H9 (cell line): ENCODE results near the gene UGT2A3. TPM values are rescaled to one million over a fixed set of nuclear protein-coding genes. Genes with fewer than 3 reads are reported as not detected.

Source experiments
- DNase-seq: peaks from one replicate; pipeline ENCODE4 v3.0.0-alpha.2; 2017
- H2AFZ ChIP-seq: one replicate; pipeline ENCODE4 v1.6.1; 2013; ENCODE audit warnings: mild to moderate bottlenecking, low read length, control low read depth, moderate library complexity
- H2AK5ac ChIP-seq: 2 replicates; pipeline ENCODE4 v1.6.1; 2013; ENCODE audit warnings: low read length, control low read depth, mixed read lengths; ENCODE audit not compliant: insufficient read length
- H2BK120ac ChIP-seq: one replicate; pipeline ENCODE4 v1.6.1; 2013; ENCODE audit warnings: low read depth, mild to moderate bottlenecking, low read length, control low read depth, inconsistent platforms; ENCODE audit not compliant: poor library complexity, severe bottlenecking
- H2BK12ac ChIP-seq: 2 replicates; pipeline ENCODE4 v1.6.1; 2013; ENCODE audit warnings: low read length, control low read depth, mixed read lengths, low read depth; ENCODE audit not compliant: insufficient read length
- H2BK15ac ChIP-seq: 2 replicates; pipeline ENCODE4 v1.6.1; 2013; ENCODE audit warnings: low read depth, low read length, control low read depth
- H2BK20ac ChIP-seq: one replicate; pipeline ENCODE4 v1.6.1; 2013; ENCODE audit warnings: low read depth, mild to moderate bottlenecking, low read length, control low read depth, inconsistent platforms; ENCODE audit not compliant: poor library complexity, severe bottlenecking
- H2BK5ac ChIP-seq: 2 replicates; pipeline ENCODE4 v1.6.1; 2013; ENCODE audit warnings: low read length, control low read depth, mixed read lengths; ENCODE audit not compliant: insufficient read length
- H3K14ac ChIP-seq: 2 replicates; pipeline ENCODE4 v1.6.1; 2013; ENCODE audit warnings: low read length, control low read depth; ENCODE audit not compliant: insufficient read depth
- H3K18ac ChIP-seq: 2 replicates; pipeline ENCODE4 v1.6.1; 2013; ENCODE audit warnings: low read depth, mild to moderate bottlenecking, mixed read lengths, low read length, control low read depth; ENCODE audit not compliant: insufficient read length
- H3K23ac ChIP-seq: 2 replicates; pipeline ENCODE4 v1.6.1; 2013; ENCODE audit warnings: low read length, control low read depth, mixed read lengths, low read depth; ENCODE audit not compliant: insufficient read length
- H3K23me2 ChIP-seq: 2 replicates; pipeline ENCODE4 v1.6.1; 2013; ENCODE audit warnings: low read depth, mild to moderate bottlenecking, mixed read lengths, low read length, control low read depth; ENCODE audit not compliant: insufficient read length, poor library complexity, severe bottlenecking
- H3K27ac ChIP-seq: 2 replicates; pipeline ENCODE4 v1.5.1; 2013; ENCODE audit warnings: low read length, control low read depth, mixed read lengths, low read depth; ENCODE audit not compliant: insufficient read length
- H3K27me3 ChIP-seq: 2 replicates; pipeline ENCODE4 v1.6.1; 2013; ENCODE audit warnings: low read length, control low read depth, inconsistent platforms; ENCODE audit not compliant: insufficient read depth
- H3K4ac ChIP-seq: 2 replicates; pipeline ENCODE4 v1.6.1; 2013; ENCODE audit warnings: low read depth, mild to moderate bottlenecking, control low read depth, inconsistent platforms, low read length, moderate library complexity
- H3K4me1 ChIP-seq: 2 replicates; pipeline ENCODE4 v1.6.1; 2013; ENCODE audit warnings: low read length, control low read depth, inconsistent platforms; ENCODE audit not compliant: insufficient read depth
- H3K4me2 ChIP-seq: 2 replicates; pipeline ENCODE4 v1.6.1; 2013; ENCODE audit warnings: low read length, control low read depth, mixed read lengths; ENCODE audit not compliant: insufficient read length, insufficient read depth
- H3K56ac ChIP-seq: 2 replicates; pipeline ENCODE4 v1.6.1; 2013; ENCODE audit warnings: low read depth, mild to moderate bottlenecking, mixed read lengths, low read length, control low read depth; ENCODE audit not compliant: insufficient read length
- H3K79me1 ChIP-seq: 2 replicates; pipeline ENCODE4 v1.6.1; 2013; ENCODE audit warnings: low read depth, mild to moderate bottlenecking, moderate library complexity, low read length, control low read depth, inconsistent platforms; ENCODE audit not compliant: insufficient read depth, poor library complexity, severe bottlenecking
- H3K79me2 ChIP-seq: 2 replicates; pipeline ENCODE4 v1.6.1; 2013; ENCODE audit warnings: low read length, control low read depth, inconsistent platforms; ENCODE audit not compliant: insufficient read depth
- H3K9ac ChIP-seq: 2 replicates; pipeline ENCODE4 v1.6.1; 2013; ENCODE audit warnings: low read length, control low read depth, mixed read lengths; ENCODE audit not compliant: insufficient read length; ENCODE audit errors: extremely low read depth
- H3K9me3 ChIP-seq: one replicate; pipeline ENCODE4 v1.6.1; 2013; ENCODE audit warnings: low read depth, low read length, inconsistent platforms; ENCODE audit not compliant: control insufficient read depth
- H3T11ph ChIP-seq: one replicate; pipeline ENCODE4 v1.6.1; 2013; ENCODE audit warnings: mild to moderate bottlenecking, low read length, control low read depth, inconsistent platforms
- H4K20me1 ChIP-seq: one replicate; pipeline ENCODE4 v1.6.1; 2013; ENCODE audit not compliant: control insufficient read depth, insufficient read length, insufficient read depth
- H4K5ac ChIP-seq: 2 replicates; pipeline ENCODE4 v1.6.1; 2013; ENCODE audit warnings: low read depth, mild to moderate bottlenecking, mixed read lengths, low read length, control low read depth; ENCODE audit not compliant: insufficient read length
- H4K8ac ChIP-seq: replicated peaks from 2 replicates; pipeline ENCODE4 v1.6.1; 2013; ENCODE audit warnings: low read length, control low read depth, mixed read lengths, low read depth; ENCODE audit not compliant: insufficient read length
- H4K91ac ChIP-seq: 2 replicates; pipeline ENCODE4 v1.6.1; 2013; ENCODE audit warnings: low read depth, mild to moderate bottlenecking, moderate library complexity, mixed read lengths, low read length, control low read depth; ENCODE audit not compliant: insufficient read length
- H3K27ac Mint-ChIP-seq, 3 experiments: 2 replicates in 2 of 3; 3 replicates in 1 of 3; pipeline ENCODE4 v1.8.0; 2020 to 2021; ENCODE audit warnings: mixed read lengths in 3 of 3, mild to moderate bottlenecking in 1 of 3, moderate library complexity in 1 of 3
- H3K27me3 Mint-ChIP-seq: 2 replicates; pipeline ENCODE4 v1.8.0; 2021; ENCODE audit warnings: low read depth, mild to moderate bottlenecking, moderate library complexity, mixed read lengths
- H3K36me3 Mint-ChIP-seq, 3 experiments: 2 replicates in 2 of 3; 3 replicates in 1 of 3; pipeline ENCODE4 v1.8.0; 2020 to 2021; ENCODE audit warnings: low read depth in 3 of 3, mixed read lengths in 3 of 3; ENCODE audit not compliant: insufficient read depth in 1 of 3
- H3K4me1 Mint-ChIP-seq, 2 experiments: 2 replicates each; pipeline ENCODE4 v1.8.0; 2020; ENCODE audit warnings: mixed read lengths in 2 of 2
- H3K4me3 Mint-ChIP-seq, 2 experiments: 2 replicates in 1 of 2; 3 replicates in 1 of 2; pipeline ENCODE4 v1.8.0; 2020 to 2021; ENCODE audit warnings: mild to moderate bottlenecking in 2 of 2, mixed read lengths in 2 of 2, moderate library complexity in 1 of 2
- H3K9me3 Mint-ChIP-seq, 2 experiments: 2 replicates in 1 of 2; 3 replicates in 1 of 2; pipeline ENCODE4 v1.8.0; 2020; ENCODE audit warnings: mild to moderate bottlenecking in 2 of 2, mixed read lengths in 2 of 2, moderate library complexity in 1 of 2
- CTCF ChIP-seq: fragments of 200-600 bp; sonication (generic); conservative IDR thresholded peaks from 3 replicates; pipeline ENCODE4 v1.8.0; 2021; ENCODE audit warnings: antibody characterized with exemption, mild to moderate bottlenecking
- WGBS: extraction: QIAGEN DNeasy Blood & Tissue Kit; methylation state at CpG from one replicate; pipeline ENCODE4 v1.1.7; 2013; ENCODE audit warnings: missing lambda C conversion rate, low lambda C conversion rate, mixed read lengths; ENCODE audit not compliant: insufficient read length; ENCODE audit errors: extremely low coverage; 5-methylcytosine and 5-hydroxymethylcytosine counted together
- total RNA-seq: library from RNA; stranded (reverse); gene quantifications from 2 replicates; pipeline ENCODE4 v1.2.1, GENCODE V29; 2021

The UGT2A3 gene
- total RNA-seq, 1 experiment from 2014 or later, result not detected

GRCh38 chr4:68953056-68953596, 1.5 kb upstream of the UGT2A3 start:
- TF ChIP-seq CTCF, result no peak
- Histone ChIP-seq H4K91ac (no peak overlapping the region), H3T11ph (no peak overlapping the region), H4K5ac (no peak overlapping the region), H3K9me3 (no peaks in the 10 kb centered on the region), H3K79me1 (no peaks in the 10 kb centered on the region), H3K4me2 (no peak overlapping the region), H3K23me2 (no peaks in the 10 kb centered on the region), H4K8ac (no peak overlapping the region), H2BK120ac (no peak overlapping the region), H3K27ac (no peak overlapping the region), H2AK5ac (no peak overlapping the region), H3K27me3 (no peaks in the 10 kb centered on the region), H3K9ac (no peak overlapping the region), H2BK12ac (no peak overlapping the region), H3K4ac (no peak overlapping the region), H3K23ac (no peak overlapping the region), H2BK20ac (no peak overlapping the region), H2AFZ (no peak overlapping the region), H3K14ac (no peak overlapping the region), H3K79me2 (no peaks in the 10 kb centered on the region), H3K18ac (no peak overlapping the region), H2BK5ac (no peak overlapping the region), H3K56ac (no peak overlapping the region), H2BK15ac (no peak overlapping the region), H4K20me1 (no peaks in the 10 kb centered on the region), H3K4me1 (no peaks in the 10 kb centered on the region)
- H3K36me3 Mint-ChIP-seq, result no peaks in the 10 kb centered on the region; a peak in 2 of 7 replicates
- no peak overlapping the region for H3K27ac Mint-ChIP-seq
- no peak for DNase-seq
- H3K27me3 Mint-ChIP-seq, result no peaks in the 10 kb centered on the region
- no CpG with 5 or more reads among the region's 2 CpGs for WGBS
- H3K4me1 Mint-ChIP-seq, result peaks cover 11% of the 10 kb centered on the region in 2 experiments; a peak in 2 of 4 replicates
- no peak overlapping the region for H3K4me3 Mint-ChIP-seq
- H3K9me3 Mint-ChIP-seq, result peaks cover 0 to 3% of the 10 kb centered on the region in 2 experiments; a peak in 1 of 5 replicates
